Prostate gland (tissue), 2 donors: ENCODE results near the gene IPMK. TPM values are rescaled to one million over a fixed set of nuclear protein-coding genes. Genes with fewer than 3 reads are reported as not detected.

Source experiments
- DNase-seq: peaks from one replicate; pipeline ENCODE4 v3.0.0-alpha.2; 2019; ENCODE audit warnings: low spot score
- H3K27ac ChIP-seq, 2 donors: fragments of 200-600 bp; sonication (generic); 2 replicates each; pipeline ENCODE4 v1.5.1; 2017 to 2019
- H3K27me3 ChIP-seq: fragments of 200-600 bp; sonication (generic); replicated peaks from 2 replicates; pipeline ENCODE4 v1.5.1; 2019; ENCODE audit not compliant: insufficient read depth
- H3K36me3 ChIP-seq, 2 donors: fragments of 200-600 bp; sonication (generic); 1 replicate in 1 of 2; 2 replicates in 1 of 2; pipeline versions ENCODE4 v1.5.1 to v1.8.1; 2017 to 2019
- H3K4me1 ChIP-seq: fragments of 200-600 bp; sonication (generic); replicated peaks from 2 replicates; pipeline ENCODE4 v1.5.1; 2019
- H3K4me3 ChIP-seq, 2 donors: fragments of 200-600 bp; sonication (generic); 2 replicates each; pipeline ENCODE4 v1.5.1; 2017 to 2019
- H3K9me3 ChIP-seq: fragments of 200-600 bp; sonication (generic); 2 replicates; pipeline ENCODE4 v1.5.1; 2017
- POLR2A ChIP-seq: fragments of 450-650 bp; IDR thresholded peaks from one replicate; pipeline ENCODE4 v1.6.1; 2016; ENCODE audit warnings: antibody characterized with exemption, mild to moderate bottlenecking
- POLR2AphosphoS5 ChIP-seq: sonication (generic); formaldehyde crosslinking; IDR thresholded peaks from one replicate; pipeline ENCODE4 v1.6.1; 2017; ENCODE audit warnings: antibody characterized with exemption
- WGBS: methylation state at CpG from one replicate; pipeline ENCODE4 v1.1.5; 2018; 5-methylcytosine and 5-hydroxymethylcytosine counted together
- intact Hi-C: fragments of 100-400 bp; cut with DNase I; formaldehyde crosslinking; loops from one replicate; pipeline ENCODE4 v1.14.2; 2022
- total RNA-seq, 2 donors: library from RNA; depleted of rRNA; stranded (reverse); fragments of >200 nt; gene quantifications; one replicate each; pipeline ENCODE4 v1.1.0, GENCODE V29; 2016
- TF ChIP-seq, protein P1 (sequence below), 4 experiments: fragments of 200-600 bp in 2 of 4; fragments of 450-650 bp in 2 of 4; sonication (generic) in 2 of 4; IDR thresholded peaks; 1 replicate in 3 of 4; 2 replicates in 1 of 4; pipeline ENCODE4 v1.5.1; 2016 to 2019; ENCODE audit warnings: antibody characterized with exemption in 4 of 4, mild to moderate bottlenecking in 2 of 4, moderate library complexity in 2 of 4

The IPMK gene
- total RNA-seq, 2 donors from 2014 or later = 2.6 to 5.5 TPM

GRCh38 chr10:58304099-58304633 lies 36.5 kb upstream of the IPMK start:
- no peaks in the 10 kb centered on the region for H3K36me3 ChIP-seq
- WGBS = 76% methylated on average over 3 of the region's 3 CpGs

DNA sequence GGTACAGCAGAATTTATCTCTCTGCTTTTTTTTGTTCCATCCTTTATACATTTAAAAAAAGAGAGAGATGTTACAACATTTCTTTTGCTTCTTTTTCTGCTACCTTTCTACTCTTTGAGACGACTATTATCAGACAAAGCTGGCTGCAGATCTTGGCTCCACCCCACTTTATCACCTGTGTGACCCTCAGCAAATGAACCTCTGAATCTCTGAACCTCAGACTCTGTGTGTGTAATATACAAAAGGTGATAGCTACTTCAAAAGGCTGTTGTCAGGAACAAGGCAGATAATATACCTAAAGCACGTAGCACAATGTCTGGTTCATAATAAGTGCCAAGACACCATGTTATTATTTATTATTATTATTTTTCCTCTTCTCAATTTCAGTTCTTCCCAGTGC lies 34.6 kb upstream of the IPMK start:
- intact Hi-C loops = no loop called here
- 63% methylated on average over 2 of the region's 2 CpGs for WGBS
- Histone ChIP-seq H3K27ac (no peak overlapping the region), H3K36me3 (no peaks in the 10 kb centered on the region), H3K4me3 (no peak overlapping the region), H3K9me3 (no peaks in the 10 kb centered on the region), H3K4me1 (no peaks in the 10 kb centered on the region), H3K27me3 (no peaks in the 10 kb centered on the region)
- no peak for DNase-seq
- TF ChIP-seq POLR2A = no peak
- TF ChIP-seq, protein P1, sequence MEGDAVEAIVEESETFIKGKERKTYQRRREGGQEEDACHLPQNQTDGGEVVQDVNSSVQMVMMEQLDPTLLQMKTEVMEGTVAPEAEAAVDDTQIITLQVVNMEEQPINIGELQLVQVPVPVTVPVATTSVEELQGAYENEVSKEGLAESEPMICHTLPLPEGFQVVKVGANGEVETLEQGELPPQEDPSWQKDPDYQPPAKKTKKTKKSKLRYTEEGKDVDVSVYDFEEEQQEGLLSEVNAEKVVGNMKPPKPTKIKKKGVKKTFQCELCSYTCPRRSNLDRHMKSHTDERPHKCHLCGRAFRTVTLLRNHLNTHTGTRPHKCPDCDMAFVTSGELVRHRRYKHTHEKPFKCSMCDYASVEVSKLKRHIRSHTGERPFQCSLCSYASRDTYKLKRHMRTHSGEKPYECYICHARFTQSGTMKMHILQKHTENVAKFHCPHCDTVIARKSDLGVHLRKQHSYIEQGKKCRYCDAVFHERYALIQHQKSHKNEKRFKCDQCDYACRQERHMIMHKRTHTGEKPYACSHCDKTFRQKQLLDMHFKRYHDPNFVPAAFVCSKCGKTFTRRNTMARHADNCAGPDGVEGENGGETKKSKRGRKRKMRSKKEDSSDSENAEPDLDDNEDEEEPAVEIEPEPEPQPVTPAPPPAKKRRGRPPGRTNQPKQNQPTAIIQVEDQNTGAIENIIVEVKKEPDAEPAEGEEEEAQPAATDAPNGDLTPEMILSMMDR (IDR thresholded peaks at IDR 0.05) = no peak
- no peak for TF ChIP-seq POLR2AphosphoS5

More at GRCh38 chr10:58304099-58304633, 36.5 kb upstream of the IPMK start:
- DNase-seq = no peak
- H3K4me3 ChIP-seq = no peak overlapping the region
- no peaks in the 10 kb centered on the region for H3K4me1 ChIP-seq
- no peaks in the 10 kb centered on the region for H3K27me3 ChIP-seq
- intact Hi-C loops = no loop called here
- no peak overlapping the region for H3K27ac ChIP-seq
- TF ChIP-seq POLR2A (no peak), POLR2AphosphoS5 (no peak)
- TF ChIP-seq, protein P1 (IDR thresholded peaks at IDR 0.05) = no peak
- no peaks in the 10 kb centered on the region for H3K9me3 ChIP-seq

- Histone ChIP-seq H3K27ac (no peak overlapping the region), H3K27me3 (no peaks in the 10 kb centered on the region), H3K4me3 (no peak overlapping the region), H3K4me1 (no peaks in the 10 kb centered on the region), H3K9me3 (no peaks in the 10 kb centered on the region), H3K36me3 (no peaks in the 10 kb centered on the region)
- DNase-seq = no peak
- intact Hi-C loops = no loop called here
- TF ChIP-seq POLR2A = no peak
- TF ChIP-seq, protein P1 (IDR thresholded peaks at IDR 0.05) = no peak
- TF ChIP-seq POLR2AphosphoS5 = no peak
Measured at GRCh38 chr10:58300676-58301075, 33.0 kb upstream of the IPMK start.

DNA sequence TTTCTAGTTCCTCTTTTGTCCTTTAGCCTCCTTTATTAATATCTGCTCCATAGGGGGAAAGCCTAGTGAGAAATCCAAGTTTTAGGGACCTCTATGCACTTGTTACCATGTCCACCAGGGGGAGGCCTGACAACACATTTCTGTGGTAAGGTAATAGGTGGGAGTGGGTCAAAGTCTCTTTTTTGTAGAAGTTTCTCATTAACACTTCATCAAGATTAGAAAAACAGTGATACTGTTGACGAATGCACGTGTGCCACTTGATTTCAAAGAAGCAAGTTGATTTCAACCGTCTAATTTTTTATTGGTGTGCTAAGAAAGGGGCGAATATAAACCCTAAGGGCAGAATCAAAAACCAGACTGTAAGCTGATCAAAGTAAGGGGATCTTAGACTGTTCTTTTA lies 31.9 kb upstream of the IPMK start:
- no peak overlapping the region for H3K27ac ChIP-seq
- DNase-seq = peak; percentile 22
- no peaks in the 10 kb centered on the region for H3K9me3 ChIP-seq
- H3K27me3 ChIP-seq = no peaks in the 10 kb centered on the region
- intact Hi-C loops = no loop called here
- WGBS = 14% methylated on average over 4 of the region's 4 CpGs
- no peaks in the 10 kb centered on the region for H3K4me1 ChIP-seq
- no peak overlapping the region for H3K4me3 ChIP-seq
- TF ChIP-seq, protein P1 (IDR thresholded peaks at IDR 0.05) = peak; percentile 32 to 72 (median 68)
- TF ChIP-seq POLR2A = no peak
- no peak for TF ChIP-seq POLR2AphosphoS5
- no peaks in the 10 kb centered on the region for H3K36me3 ChIP-seq

DNA sequence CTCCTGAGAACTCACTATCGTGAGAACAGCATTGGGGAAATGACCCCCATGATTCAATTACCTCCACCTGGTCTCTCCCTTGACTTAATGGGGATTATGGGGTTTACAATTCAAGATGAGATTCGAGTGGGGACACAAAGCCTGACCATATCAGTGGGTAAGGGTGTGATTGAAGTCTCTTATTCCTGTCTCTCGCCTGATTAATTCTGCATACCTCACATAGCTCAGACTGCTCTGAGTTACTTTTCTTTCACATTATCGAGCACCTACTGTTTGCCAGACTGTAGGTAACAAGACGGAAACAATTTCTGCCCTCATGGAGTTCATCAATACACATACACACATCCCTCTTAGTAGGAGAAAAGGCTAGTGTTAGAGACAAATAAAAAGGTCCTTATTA lies 26.3 kb upstream of the IPMK start:
- Histone ChIP-seq H3K4me3 (no peak overlapping the region), H3K4me1 (no peaks in the 10 kb centered on the region), H3K27me3 (no peaks in the 10 kb centered on the region), H3K27ac (no peak overlapping the region), H3K36me3 (no peaks in the 10 kb centered on the region), H3K9me3 (no peaks in the 10 kb centered on the region)
- 78% methylated on average over 5 of the region's 5 CpGs for WGBS
- no peak for DNase-seq
- intact Hi-C loops = no loop called here
- no peak for TF ChIP-seq POLR2AphosphoS5
- TF ChIP-seq, protein P1 (IDR thresholded peaks at IDR 0.05) = no peak
- TF ChIP-seq POLR2A = no peak
